Activated naive CD4-positive, alpha-beta T cell treated with anti-CD3 and anti-CD28 coated beads, Interleukin-2, amount 10 ng/mL, durations not matched to agents 7 days and 5 days (primary cell): ENCODE results near the gene KDELR1.
A peak's percentile ranks its signal among the peaks of the same experiment; 100 is the strongest.

Source experiments
- CTCF ChIA-PET: fragments of 350-600 bp; sonication (Branson Sonifier 250); formaldehyde crosslinking; loops from one replicate; lab custom pipeline; 2021; ENCODE audit warnings: antibody characterized with exemption; lab: Charles Lee
- DNase-seq: peaks from one replicate; pipeline ENCODE4 v3.0.0-alpha.2; 2020
- H3K27ac Mint-ChIP-seq: one replicate; pipeline ENCODE4 v1.8.0; 2021; ENCODE audit warnings: mild to moderate bottlenecking, moderate library complexity, mixed read lengths
- H3K27me3 Mint-ChIP-seq: one replicate; pipeline ENCODE4 v1.8.0; 2021; ENCODE audit warnings: mild to moderate bottlenecking, mixed read lengths
- H3K36me3 Mint-ChIP-seq: one replicate; pipeline ENCODE4 v1.8.0; 2021; ENCODE audit warnings: mixed read lengths
- H3K4me1 Mint-ChIP-seq: one replicate; pipeline ENCODE4 v1.8.0; 2021; ENCODE audit warnings: mixed read lengths
- H3K4me3 Mint-ChIP-seq: one replicate; pipeline ENCODE4 v1.8.0; 2021; ENCODE audit warnings: mild to moderate bottlenecking, moderate library complexity, mixed read lengths
- H3K9me3 Mint-ChIP-seq: one replicate; pipeline ENCODE4 v1.8.0; 2021; ENCODE audit warnings: mixed read lengths

The KDELR1 gene

DNA sequence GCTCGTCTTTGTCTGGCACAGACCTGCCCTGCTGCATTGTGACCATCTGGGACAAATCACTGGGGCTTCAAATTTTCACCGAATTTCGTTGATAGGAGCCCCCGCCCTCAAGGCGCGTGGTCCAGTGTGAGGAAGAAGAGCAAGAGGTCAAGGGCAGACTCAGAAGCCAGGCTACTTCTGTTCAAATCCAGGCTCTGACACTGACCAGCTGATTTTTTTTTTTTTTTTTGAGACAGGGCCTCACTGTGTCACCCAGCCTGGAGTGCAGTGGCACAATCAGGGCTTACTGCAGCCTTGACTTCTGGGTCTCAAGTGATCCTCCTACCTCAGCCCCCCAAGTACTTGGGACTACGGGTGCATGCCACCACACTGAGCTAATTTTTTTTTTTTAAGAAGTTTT lies 20.0 kb downstream of the KDELR1 start:
- Mint-ChIP-seq H3K27me3 (peaks cover 30% of the 10 kb centered on the region), H3K27ac (no peak overlapping the region), H3K9me3 (no peaks in the 10 kb centered on the region), H3K4me1 (no peaks in the 10 kb centered on the region), H3K36me3 (no peaks in the 10 kb centered on the region), H3K4me3 (no peak overlapping the region)
- no peak for DNase-seq
- CTCF ChIA-PET: interaction anchor here (0.8 kb wide), 1 partner anchor 62 kb away, joined by 3 read pairs; no protein-coding TSS in a partner anchor

DNA sequence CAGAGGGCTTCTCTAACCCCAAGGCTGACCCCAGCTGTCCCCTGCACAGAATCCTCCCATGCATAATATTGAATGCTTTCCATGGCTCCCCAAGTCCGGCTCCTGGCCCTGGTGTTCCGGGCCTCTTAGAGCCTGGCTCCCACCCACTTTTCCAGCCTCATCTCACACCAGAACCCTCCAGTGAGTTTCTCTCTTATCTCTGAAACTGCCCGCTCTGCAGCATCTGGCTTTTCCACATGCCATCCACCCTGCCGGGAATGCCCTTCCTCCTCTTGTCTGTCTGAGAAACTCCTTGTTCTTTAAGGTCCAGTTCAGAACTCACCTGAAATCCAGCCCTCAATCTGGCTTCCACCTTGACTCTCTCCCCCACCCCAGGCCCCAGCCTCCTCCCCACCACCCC lies 20.4 kb downstream of the KDELR1 start:
- no peaks in the 10 kb centered on the region for H3K36me3 Mint-ChIP-seq
- H3K4me3 Mint-ChIP-seq: no peak overlapping the region
- CTCF ChIA-PET: no interaction called here
- no peak for DNase-seq
- H3K27ac Mint-ChIP-seq: no peak overlapping the region
- H3K4me1 Mint-ChIP-seq: no peaks in the 10 kb centered on the region
- no peaks in the 10 kb centered on the region for H3K9me3 Mint-ChIP-seq
- peaks cover 30% of the 10 kb centered on the region for H3K27me3 Mint-ChIP-seq

DNA sequence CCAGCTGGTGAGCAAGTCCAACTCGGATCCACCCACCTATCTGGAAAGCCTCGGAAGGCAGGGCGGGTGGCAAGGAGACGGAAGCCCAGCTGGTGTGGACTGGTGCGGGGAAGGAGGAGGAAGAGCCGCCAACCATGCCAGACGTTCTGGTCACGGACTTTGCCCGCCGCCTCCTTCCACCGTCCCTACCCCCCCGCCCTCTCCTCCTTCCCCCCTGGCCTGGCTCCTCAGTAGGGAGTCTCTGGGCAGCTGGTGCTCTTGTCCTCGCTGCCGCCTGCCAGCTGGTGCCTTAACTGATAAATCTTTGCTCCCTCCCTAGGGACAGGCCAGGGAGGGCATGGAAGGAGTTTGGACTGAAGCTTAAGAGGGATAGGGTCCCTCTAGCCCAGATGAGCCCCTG lies 22.4 kb downstream of the KDELR1 start:
- Mint-ChIP-seq H3K9me3 (no peaks in the 10 kb centered on the region), H3K27ac (no peak overlapping the region), H3K27me3 (peaks cover 30% of the 10 kb centered on the region), H3K4me1 (peaks cover 8% of the 10 kb centered on the region), H3K36me3 (no peaks in the 10 kb centered on the region), H3K4me3 (no peak overlapping the region)
- no peak for DNase-seq
- CTCF ChIA-PET: no interaction called here

DNA sequence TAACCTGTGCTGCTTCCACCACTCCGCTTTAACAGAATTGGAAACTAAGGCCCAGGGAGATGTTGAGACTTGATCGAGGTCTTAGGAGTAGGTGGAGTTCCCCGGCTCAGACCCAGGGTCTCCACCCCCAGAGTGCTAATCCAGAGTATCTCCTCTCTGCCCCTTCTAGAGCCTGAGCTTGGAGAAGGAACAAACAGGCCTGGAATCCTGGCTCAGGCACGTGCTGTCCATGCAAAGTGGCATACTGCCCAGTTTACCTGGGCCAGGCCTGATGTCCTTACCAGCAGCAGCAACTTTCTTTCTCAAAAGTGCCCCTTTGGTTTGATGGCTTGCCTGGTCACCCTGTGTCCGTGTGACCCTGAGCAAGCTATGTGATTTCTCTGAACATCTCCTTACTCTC lies 23.5 kb downstream of the KDELR1 start:
- CTCF ChIA-PET: no interaction called here

DNA sequence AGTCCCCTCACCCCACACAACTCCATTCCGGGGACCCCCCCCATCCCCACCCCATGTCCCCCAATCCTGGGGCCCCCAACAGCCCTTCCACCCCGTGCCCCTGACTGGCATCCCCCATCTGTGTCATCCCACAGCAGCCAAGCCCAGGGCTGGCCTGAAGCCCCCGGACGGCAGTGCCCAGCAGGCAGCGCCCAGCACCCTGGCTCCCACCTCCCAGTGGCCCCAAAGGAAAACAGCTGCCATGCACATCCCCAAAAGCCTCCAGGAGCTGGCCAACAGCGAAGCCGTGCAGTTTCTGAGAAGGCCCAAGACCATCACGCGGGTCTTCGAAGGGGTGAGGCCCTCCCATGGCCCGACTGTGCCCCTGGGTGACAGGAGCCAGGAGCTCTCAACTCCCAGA lies 25.7 kb downstream of the KDELR1 start:
- DNase-seq: no peak
- CTCF ChIA-PET: interaction anchor here (4.4 kb wide), 1 partner anchor 25 kb away, joined by 26 read pairs; the partner anchor contains the start of gene KDELR1
- H3K27me3 Mint-ChIP-seq: peaks cover 10% of the 10 kb centered on the region
- H3K4me3 Mint-ChIP-seq: no peak overlapping the region
- H3K36me3 Mint-ChIP-seq: peaks cover 2% of the 10 kb centered on the region
- no peaks in the 10 kb centered on the region for H3K9me3 Mint-ChIP-seq
- peaks cover 17% of the 10 kb centered on the region for H3K4me1 Mint-ChIP-seq
- H3K27ac Mint-ChIP-seq: peak overlapping the region; percentile 49

More for the DNA sequence above, 23.5 kb downstream of the KDELR1 start:
- no peak for DNase-seq
- Mint-ChIP-seq H3K27ac (no peak overlapping the region), H3K4me3 (no peak overlapping the region), H3K9me3 (no peaks in the 10 kb centered on the region), H3K4me1 (peaks cover 11% of the 10 kb centered on the region), H3K27me3 (peaks cover 19% of the 10 kb centered on the region), H3K36me3 (no peaks in the 10 kb centered on the region)

DNA sequence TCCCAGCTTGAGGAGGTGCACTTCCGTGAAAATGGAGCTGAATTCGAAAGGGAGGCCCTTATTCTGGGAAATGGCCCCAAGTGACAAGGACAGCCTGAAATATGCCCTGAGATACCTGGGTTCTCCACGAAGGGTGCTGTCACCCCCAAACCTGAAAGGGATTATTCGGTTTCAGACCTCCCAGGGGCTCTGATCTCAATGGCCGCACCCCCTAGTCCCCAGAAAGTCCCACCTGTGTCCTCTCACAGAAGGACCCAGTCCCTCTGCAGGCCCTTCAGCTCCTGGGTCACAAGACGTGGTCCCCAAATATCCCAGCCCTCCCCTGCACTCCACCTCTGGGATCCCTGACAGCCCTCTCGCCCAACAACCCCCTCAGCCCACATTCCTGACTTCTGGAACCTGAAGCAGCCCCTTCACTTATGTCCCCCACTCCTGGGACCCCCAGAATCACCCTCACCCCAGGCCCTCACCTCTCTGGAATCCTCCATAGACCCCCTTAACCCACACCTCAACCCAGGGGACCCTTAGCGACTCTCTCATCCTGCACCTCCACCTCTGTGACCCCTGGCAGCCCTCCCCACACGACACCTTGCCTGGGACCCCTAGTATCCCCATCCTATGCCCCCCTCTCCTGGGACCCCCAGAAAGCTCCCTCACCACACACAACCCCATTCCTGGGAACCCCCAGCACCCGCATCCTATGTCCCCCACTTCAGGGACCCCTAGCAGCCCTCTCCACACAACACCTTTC lies 26.6 kb downstream of the KDELR1 start:
- DNase-seq: no peak
- CTCF ChIA-PET: interaction anchor here (1.3 to 4.4 kb wide), 2 partner anchors 26 to 46 kb away, joined by 4 to 26 read pairs; partner anchors contain the start of gene KDELR1
- H3K36me3 Mint-ChIP-seq: peaks cover 2% of the 10 kb centered on the region
- H3K9me3 Mint-ChIP-seq: no peaks in the 10 kb centered on the region
- H3K27ac Mint-ChIP-seq: peak overlapping the region; percentile 95
- peaks cover 17% of the 10 kb centered on the region for H3K4me1 Mint-ChIP-seq
- H3K27me3 Mint-ChIP-seq: peaks cover 7% of the 10 kb centered on the region
- peak overlapping the region; percentile 52 for H3K4me3 Mint-ChIP-seq

DNA sequence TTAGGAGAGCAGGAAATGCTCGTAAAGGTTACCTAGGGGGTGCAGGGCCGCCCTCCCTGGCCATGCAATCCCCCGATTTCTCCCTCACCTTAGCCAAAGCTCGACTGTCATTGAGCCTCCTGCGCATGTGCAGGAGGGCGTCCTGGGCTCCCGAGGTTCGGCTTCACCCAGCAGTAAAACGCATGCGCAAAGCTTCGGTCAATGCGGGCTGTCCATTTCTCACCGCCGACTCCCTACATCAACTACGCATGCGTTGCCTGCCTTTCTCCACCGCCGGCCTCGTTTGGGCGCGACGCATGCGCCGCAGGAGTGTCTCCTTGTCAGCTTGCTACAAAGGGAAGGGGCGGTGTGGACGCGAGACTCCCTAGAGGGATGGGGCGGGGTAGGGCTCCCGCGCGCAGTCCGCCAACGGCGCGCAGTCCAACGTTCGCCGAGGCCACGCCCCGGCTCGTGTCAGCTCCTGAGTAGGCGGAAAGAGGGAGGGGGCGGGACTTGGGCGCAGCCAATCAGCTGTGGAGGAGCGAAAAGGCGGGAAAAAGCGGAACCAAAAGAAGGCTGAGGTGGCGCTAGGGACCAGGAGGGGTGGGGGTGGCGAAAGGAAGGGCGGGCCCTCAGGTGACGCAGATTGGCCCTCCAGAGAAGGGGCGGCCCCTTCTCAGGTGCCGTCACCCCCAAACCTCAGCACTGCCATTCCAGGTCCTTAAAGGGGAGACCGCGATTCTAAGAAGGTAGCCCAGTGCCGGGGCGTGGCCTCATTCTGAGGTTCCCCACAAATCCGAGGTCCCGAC lies 27.3 kb downstream of the KDELR1 start, which contains the start of the genes SYNGR4 and TMEM143:
TSS of gene SYNGR4 (plus strand) at position 558 of the 788 bp plus-strand sequence. CDS start 1,476 bp downstream, outside the sequence.
TSS of gene TMEM143 (minus strand) at position 131 of the 788 bp plus-strand sequence. CDS start at position 111, 20 bp downstream.
- Mint-ChIP-seq H3K4me3 (peak within 1 kb of the TSS; percentile 83), H3K4me1 (peaks cover 17% of the 10 kb centered on the region), H3K27ac (peak within 1 kb of the TSS; percentile 95), H3K9me3 (no peaks in the 10 kb centered on the region), H3K36me3 (peaks cover 6% of the 10 kb centered on the region), H3K27me3 (no peaks in the 10 kb centered on the region)
- CTCF ChIA-PET: interaction anchor here (1.3 to 4.4 kb wide), 2 partner anchors 27 to 46 kb away, joined by 4 to 26 read pairs; partner anchors contain the start of gene KDELR1
- peak; percentile 99 for DNase-seq

DNA sequence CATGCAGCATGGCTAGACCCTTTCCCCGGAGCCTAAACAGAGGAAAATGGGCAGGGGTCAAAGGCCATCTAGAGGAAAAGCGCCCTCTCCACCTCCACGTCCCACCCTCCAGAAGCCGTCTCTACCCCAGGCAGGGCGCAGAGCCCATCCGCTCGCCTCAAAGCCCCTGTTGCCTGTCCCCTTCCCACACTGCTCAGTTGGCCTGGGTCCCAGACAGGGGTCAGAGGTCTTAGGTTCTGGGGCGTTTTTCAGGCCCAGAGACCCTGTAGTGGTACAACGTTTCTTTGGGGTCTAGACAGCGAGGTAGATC lies 27.9 kb downstream of the KDELR1 start:
- no peak for DNase-seq
- peaks cover 17% of the 10 kb centered on the region for H3K4me1 Mint-ChIP-seq
- peak overlapping the region; percentile 95 for H3K27ac Mint-ChIP-seq

DNA sequence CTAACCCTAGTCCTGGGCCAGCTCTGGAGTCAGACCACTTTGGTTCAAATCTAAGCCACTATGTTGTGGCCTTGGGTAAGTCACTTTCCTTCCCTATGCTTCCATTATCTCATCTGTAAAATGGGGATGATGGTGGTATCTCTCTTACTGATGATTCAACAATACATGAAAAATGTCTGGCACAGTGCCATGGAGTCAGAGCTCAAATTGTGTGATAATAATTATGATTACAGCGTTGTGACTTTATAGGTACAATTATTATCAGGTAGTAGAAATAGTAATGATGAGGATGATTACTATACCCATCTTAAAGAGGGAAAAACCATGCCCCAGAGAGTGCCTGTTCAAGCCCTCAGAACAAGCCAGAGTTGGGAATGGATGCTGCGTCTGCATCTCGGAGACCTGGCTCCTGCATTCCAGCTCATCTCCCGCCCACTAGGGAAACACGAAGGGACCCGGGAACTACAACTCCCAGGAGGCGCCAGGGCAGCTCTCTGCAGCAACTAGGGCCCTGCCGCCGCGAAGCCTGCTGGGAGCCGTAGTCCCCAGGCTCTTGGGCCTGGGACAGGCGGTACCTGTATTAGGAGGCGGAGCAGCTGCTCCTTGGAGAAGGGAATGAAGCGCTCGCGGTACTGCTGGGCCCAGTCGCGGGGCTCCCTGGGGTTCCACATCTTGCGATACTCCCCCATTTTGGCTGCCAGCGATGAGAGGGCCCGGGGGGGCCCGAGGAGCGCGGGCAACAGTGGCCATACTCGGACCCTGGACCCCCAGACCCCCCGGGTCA lies 28.4 kb downstream of the KDELR1 start:
- H3K4me1 Mint-ChIP-seq: peaks cover 17% of the 10 kb centered on the region
- peaks cover 11% of the 10 kb centered on the region for H3K36me3 Mint-ChIP-seq
- H3K9me3 Mint-ChIP-seq: no peaks in the 10 kb centered on the region
- DNase-seq: peak; percentile 95
- no peaks in the 10 kb centered on the region for H3K27me3 Mint-ChIP-seq
- CTCF ChIA-PET: interaction anchor here (1.3 to 4.4 kb wide), 2 partner anchors 17 to 28 kb away, joined by 4 to 26 read pairs; partner anchors contain the start of gene KDELR1
- H3K27ac Mint-ChIP-seq: peak overlapping the region; percentile 95
- peak overlapping the region; percentile 83 for H3K4me3 Mint-ChIP-seq

More for the DNA sequence above, 27.9 kb downstream of the KDELR1 start:
- H3K4me3 Mint-ChIP-seq: peak overlapping the region; percentile 83
- no peaks in the 10 kb centered on the region for H3K27me3 Mint-ChIP-seq
- H3K36me3 Mint-ChIP-seq: peaks cover 10% of the 10 kb centered on the region
- no peaks in the 10 kb centered on the region for H3K9me3 Mint-ChIP-seq
- CTCF ChIA-PET: interaction anchor here (1.3 to 4.4 kb wide), 2 partner anchors 28 to 45 kb away, joined by 4 to 26 read pairs; partner anchors contain the start of gene KDELR1

DNA sequence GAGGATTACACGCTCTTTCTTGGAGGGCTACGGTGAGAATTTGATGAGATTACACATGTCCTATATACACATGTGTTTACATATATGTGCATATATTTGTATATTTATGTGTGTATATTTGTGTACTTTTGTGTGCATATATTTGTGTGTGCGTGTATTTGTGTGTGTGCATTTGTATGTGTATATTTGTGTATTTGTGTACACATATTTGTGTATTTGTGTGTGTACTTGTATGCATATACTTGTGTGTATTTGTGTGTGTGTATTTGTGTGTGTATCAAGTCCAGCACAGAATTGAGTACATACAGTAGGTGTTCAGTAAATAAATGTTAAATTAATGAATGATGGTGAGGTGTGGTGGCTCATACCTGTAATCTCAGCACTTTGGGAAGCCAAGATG lies 29.4 kb downstream of the KDELR1 start:
- DNase-seq: no peak
- no peak overlapping the region for H3K4me3 Mint-ChIP-seq
- H3K36me3 Mint-ChIP-seq: peaks cover 11% of the 10 kb centered on the region
- no peak overlapping the region for H3K27ac Mint-ChIP-seq
- no peaks in the 10 kb centered on the region for H3K9me3 Mint-ChIP-seq
- no peaks in the 10 kb centered on the region for H3K27me3 Mint-ChIP-seq
- CTCF ChIA-PET: interaction anchor here (1.3 kb wide), 1 partner anchor 16 kb away, joined by 4 read pairs; no protein-coding TSS in a partner anchor
- H3K4me1 Mint-ChIP-seq: peaks cover 17% of the 10 kb centered on the region

DNA sequence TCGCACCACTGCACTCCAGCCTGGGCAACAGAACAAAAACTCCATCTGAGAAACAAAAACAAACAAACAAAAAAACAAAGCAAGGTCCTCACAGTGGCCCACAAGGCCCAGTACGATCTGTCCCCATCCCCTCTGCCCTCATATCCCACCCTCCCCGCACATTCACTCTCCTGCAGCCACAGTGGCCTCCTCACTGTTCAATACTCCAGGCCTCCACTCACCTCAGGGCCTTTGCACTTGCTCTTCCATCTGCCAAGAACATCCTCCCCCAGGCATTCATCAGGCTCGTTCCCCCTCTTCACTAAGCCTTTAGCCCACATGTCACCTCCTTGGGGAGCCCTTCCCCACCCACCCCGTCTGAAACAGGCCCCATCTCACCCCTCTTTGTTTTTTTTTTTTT lies 32.2 kb downstream of the KDELR1 start:
- H3K4me3 Mint-ChIP-seq: no peak overlapping the region
- H3K27me3 Mint-ChIP-seq: no peaks in the 10 kb centered on the region
- peaks cover 11% of the 10 kb centered on the region for H3K36me3 Mint-ChIP-seq
- H3K27ac Mint-ChIP-seq: no peak overlapping the region
- peaks cover 9% of the 10 kb centered on the region for H3K4me1 Mint-ChIP-seq
- DNase-seq: no peak
- CTCF ChIA-PET: interaction anchor here (1.3 to 1.4 kb wide), 2 partner anchors 131 to 250 kb away, joined by 3 read pairs; no protein-coding TSS in a partner anchor
- no peaks in the 10 kb centered on the region for H3K9me3 Mint-ChIP-seq

DNA sequence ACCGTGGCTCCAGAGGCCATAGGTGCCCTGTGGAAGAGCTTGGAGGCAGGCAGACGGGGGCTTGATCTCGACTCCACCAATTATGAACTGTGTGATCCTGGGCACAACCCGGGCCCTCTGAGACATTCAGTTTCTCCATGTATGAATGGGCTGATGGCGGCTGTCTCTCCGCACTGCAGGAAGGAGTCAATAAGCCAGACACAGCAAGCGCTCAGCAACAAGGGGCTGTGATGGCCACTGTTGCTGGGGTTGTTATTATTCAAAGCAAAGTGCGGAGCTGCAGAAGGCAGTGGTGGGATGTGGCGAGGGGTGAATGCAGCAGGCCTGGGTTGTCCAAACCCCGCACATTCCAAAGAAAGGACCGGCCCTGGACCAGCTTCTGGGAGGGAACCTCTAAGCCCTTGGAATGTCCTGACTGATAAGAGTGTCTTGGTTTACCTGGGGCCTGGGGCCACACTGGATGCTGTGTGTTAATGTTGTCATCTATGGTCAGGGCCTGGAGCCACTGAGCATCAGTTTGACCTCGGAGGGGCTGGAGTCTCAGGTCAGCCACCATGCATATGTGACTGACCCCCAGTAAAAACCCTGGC lies 35.9 kb downstream of the KDELR1 start:
- H3K9me3 Mint-ChIP-seq: no peaks in the 10 kb centered on the region
- H3K27me3 Mint-ChIP-seq: no peaks in the 10 kb centered on the region
- no peak for DNase-seq
- CTCF ChIA-PET: no interaction called here
- H3K36me3 Mint-ChIP-seq: peaks cover 10% of the 10 kb centered on the region
- no peak overlapping the region for H3K4me3 Mint-ChIP-seq
- peaks cover 4% of the 10 kb centered on the region for H3K4me1 Mint-ChIP-seq
- no peak overlapping the region for H3K27ac Mint-ChIP-seq

DNA sequence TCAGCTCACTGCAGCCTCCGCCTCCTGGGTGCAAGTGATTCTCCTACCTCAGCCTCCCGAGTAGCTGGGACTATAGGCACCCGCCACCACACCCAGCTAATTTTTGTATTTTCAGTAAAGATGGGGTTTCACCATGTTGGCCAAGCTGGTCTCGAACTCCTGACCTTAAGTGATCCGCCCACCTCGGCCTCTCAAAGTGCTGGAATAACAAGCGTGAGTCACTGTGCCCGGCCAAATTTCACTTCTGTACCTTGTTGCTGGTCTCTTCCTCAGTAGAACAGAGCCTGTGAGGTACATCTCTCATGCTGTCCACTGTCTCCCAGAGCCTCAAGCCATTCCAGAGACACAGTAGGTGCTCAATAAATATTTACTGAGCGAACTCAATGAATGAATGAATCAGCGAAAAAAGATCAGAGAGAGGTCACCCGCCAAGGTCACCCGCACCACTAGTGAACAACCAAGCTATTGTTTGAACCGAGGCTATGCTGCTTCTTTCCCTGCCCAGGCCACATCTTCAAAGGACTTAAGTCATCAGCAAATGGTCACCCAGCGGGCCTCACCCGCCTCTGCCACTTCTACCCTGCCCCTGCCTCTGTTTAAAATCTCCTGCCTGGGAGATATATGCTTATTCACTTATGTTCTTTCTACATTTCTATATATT lies 36.9 kb downstream of the KDELR1 start:
- Mint-ChIP-seq H3K36me3 (peaks cover 7% of the 10 kb centered on the region), H3K9me3 (no peaks in the 10 kb centered on the region), H3K4me1 (peaks cover 4% of the 10 kb centered on the region), H3K4me3 (no peak overlapping the region), H3K27ac (no peak overlapping the region), H3K27me3 (no peaks in the 10 kb centered on the region)
- CTCF ChIA-PET: interaction anchor here (1.0 kb wide), 2 partner anchors 21 to 225 kb away, joined by 3 to 4 read pairs; no protein-coding TSS in a partner anchor
- DNase-seq: no peak
